ENCODE measurements around the gene JHY. TPM values are rescaled to one million over a fixed set of nuclear protein-coding genes. Genes with fewer than 3 reads are reported as not detected.

JHY gene
- total RNA-seq (2021; fragmentation: NEBNext Ultra II Directional; extraction: Animal tissue kit (Norgen Biotek cat#: 25700)) (0.46 and 0.91 TPM in 2 replicates), polyA plus RNA-seq (2011; rRNA removed) (0.19 and 0.29 TPM in 2 replicates), polyA minus RNA-seq (2011; rRNA and poly(A)+ RNA removed) (0.49 and 0.50 TPM in 2 replicates)
- polyA plus RNA-seq (2011; cell fraction: cytosol; rRNA removed): 0.71 TPM
- polyA plus RNA-seq (2011; cell fraction: nucleus; rRNA removed): 0.48 TPM
- polyA plus RNA-seq (2012, experiment 1 of 2): 0.55 to 0.60 TPM (median 0.59 TPM) in 4 replicates
- 0.20 TPM for polyA plus RNA-seq (2012, experiment 2 of 2)
- 0.73 TPM for polyA plus RNA-seq (2013, experiment 1 of 2)
- polyA plus RNA-seq (2013, experiment 2 of 2): 0.87 TPM
- polyA minus RNA-seq (2011; cell fraction: cytosol; rRNA and poly(A)+ RNA removed): 0.37 TPM
- 1.4 TPM for polyA minus RNA-seq (2011; cell fraction: nucleus; rRNA and poly(A)+ RNA removed)
- long read RNA-seq, experiment 1: 0 reads
- long read RNA-seq, experiment 2: 0 reads

DNA sequence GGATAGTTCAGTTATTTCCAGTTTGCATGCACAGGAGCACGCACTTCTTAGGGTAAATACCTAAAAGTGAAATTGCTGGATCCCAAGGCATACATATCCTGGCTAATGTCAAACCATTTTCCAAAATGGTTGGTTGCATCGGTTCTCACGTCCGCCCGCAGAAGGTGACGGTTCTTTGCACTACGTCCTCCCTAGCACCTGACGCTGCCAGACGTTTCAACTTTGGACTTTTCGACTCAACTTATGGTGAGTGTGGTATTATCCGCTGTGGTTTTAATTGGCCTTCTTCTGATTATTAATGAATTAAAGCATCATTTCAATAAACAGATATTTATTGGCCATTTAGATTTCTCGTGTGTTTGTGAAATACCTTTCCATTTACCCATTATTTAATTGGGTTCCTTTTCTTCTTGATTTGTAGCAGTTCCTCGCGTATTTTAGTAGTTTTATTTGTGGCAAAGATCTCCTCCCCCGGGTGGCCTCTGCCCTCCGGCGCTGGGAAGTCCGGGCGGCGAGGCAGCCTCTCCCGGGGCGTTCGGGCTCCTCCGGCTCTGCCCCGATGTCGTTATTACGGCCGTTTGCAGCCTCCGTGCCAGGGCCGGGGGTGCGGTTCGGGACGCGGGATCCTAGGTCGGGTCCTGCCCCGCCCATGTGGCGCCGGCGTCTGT, at the start of gene JHY:
Gene JHY (plus strand): TSS at position 571 of the 668 bp plus-strand sequence. CDS start 3,091 bp downstream, outside the sequence.
- Histone ChIP-seq H2BK120ac (replicated peaks; ENCODE audit: low read depth, low read length) (no peak within 1 kb of the TSS), H2AK5ac (ENCODE audit: low read depth, low read length) (no peak within 1 kb of the TSS), H4K8ac (ENCODE audit: extremely low read depth, insufficient read depth, low read length) (no peak within 1 kb of the TSS), H2BK15ac (ENCODE audit: low read length) (no peak within 1 kb of the TSS; the same call in 1 of the 2 replicates), H3K23me2 (ENCODE audit: low read depth, low read length) (peaks cover 5% of the 10 kb centered on the region), H3K27ac (ENCODE audit: low read depth, low read length) (no peak within 1 kb of the TSS), H4K5ac (ENCODE audit: insufficient read length, low read depth, low read length) (no peak within 1 kb of the TSS), H3K27me3 (replicated peaks in 1 of 4; ENCODE audit: control insufficient read depth in 3 of 4, extremely low read depth in 1 of 4, insufficient read depth in 3 of 4, low read length in 3 of 4) (peaks cover 0 to 13% (median 10%) of the 10 kb centered on the region in 4 experiments; a peak in 5 of 7 replicates), H3K14ac (ENCODE audit: insufficient read length) (no peak within 1 kb of the TSS), H2BK5ac (ENCODE audit: low read depth, low read length) (no peak within 1 kb of the TSS; the same call in 1 of the 2 replicates), H2BK20ac (ENCODE audit: low read length) (no peak within 1 kb of the TSS), H4K20me1 (replicated peaks in 1 of 2; ENCODE audit: control insufficient read depth in 1 of 2, insufficient read depth in 2 of 2, low read length in 2 of 2) (no peaks in the 10 kb centered on the region), H3K79me1 (ENCODE audit: low read depth, low read length) (no peaks in the 10 kb centered on the region), H3K79me2 (ENCODE audit: control insufficient read depth in 1 of 2, insufficient read depth in 2 of 2, low read length in 2 of 2) (no peaks in the 10 kb centered on the region), H3K36me3 (ENCODE audit: control insufficient read depth in 2 of 4, insufficient read depth in 4 of 4, low read length in 3 of 4) (no peaks in the 10 kb centered on the region), H3K56ac (replicated peaks; ENCODE audit: insufficient read length, low read depth, low read length) (peak within 1 kb of the TSS; percentile 70), H3K9ac (replicated peaks in 1 of 4; ENCODE audit: extremely low read depth in 1 of 4, low read depth in 3 of 4, low read length in 3 of 4) (peak within 1 kb of the TSS in 3 of 4 experiments; percentile 25 to 52 (median 46); a peak in 6 of 7 replicates), H4K91ac (replicated peaks; ENCODE audit: insufficient read length, low read length) (no peak within 1 kb of the TSS), H2AFZ (ENCODE audit: low read length) (peak within 1 kb of the TSS; percentile 20), H3K4me2 (ENCODE audit: insufficient read depth in 1 of 2, low read depth in 2 of 2, low read length in 2 of 2) (peak within 1 kb of the TSS; percentile 89 to 90), H3K4me3 (ENCODE audit: extremely low read depth in 1 of 4, insufficient read depth in 2 of 4, low read depth in 3 of 4, low read length in 4 of 4) (peak within 1 kb of the TSS; percentile 67 to 81 (median 68)), H2BK12ac (ENCODE audit: low read depth, low read length) (no peak within 1 kb of the TSS), H3K23ac (ENCODE audit: insufficient read length) (no peak within 1 kb of the TSS), H3K4ac (replicated peaks; ENCODE audit: insufficient read length, low read depth, low read length) (no peak within 1 kb of the TSS), H3K9me3 (ENCODE audit: insufficient read depth in 2 of 2, low read depth in 1 of 2, low read length in 1 of 2) (no peaks in the 10 kb centered on the region), H3K18ac (ENCODE audit: extremely low read depth, low read length) (no peak within 1 kb of the TSS), H3K4me1 (replicated peaks in 1 of 4; ENCODE audit: control insufficient read depth in 3 of 4, insufficient read depth in 4 of 4, low read length in 3 of 4) (peaks cover 0 to 11% (median 5%) of the 10 kb centered on the region in 4 experiments; a peak in 5 of 7 replicates)
- POLR2A ChIA-PET (ENCODE audit: partially characterized antibody): no interaction called here
- DNase-seq (ENCODE audit: low read depth in 1 of 2, low spot score in 2 of 2): no peak
- FAIRE-seq: no peak
- CTCF ChIA-PET (ENCODE audit: partially characterized antibody): interaction anchor here (0.6 to 3.8 kb wide), 6 partner anchors 18 to 258 kb away, joined by 3 to 13 read pairs (median 4); no protein-coding TSS in a partner anchor
- WGBS, 2 experiments (ENCODE audit: extremely low coverage in 1 of 2, insufficient coverage in 1 of 2, insufficient read length in 1 of 2, insufficient replicate concordance in 2 of 2, low coverage in 1 of 2, low lambda C conversion rate in 2 of 2, missing lambda C conversion rate in 1 of 2): 26% methylated on average over 34 of the region's 39 CpGs; no CpG with 5 or more reads in 1 of the 2 experiments

All from H1 (cell line).